Stimulated activated CD8-positive, alpha-beta memory T cell treated with anti-CD3 and anti-CD28 coated beads, Interleukin-7, amount 100 ng/mL, for 24 hours (primary cell): Measurements from ENCODE around the gene ZNF316.
"Not testable (repeated sequence)": the region's sequence is repeated elsewhere in the genome, so short reads cannot be mapped to it uniquely, and the experiment has no call there.

Experiments used
- DNase-seq: peaks from one replicate; pipeline ENCODE4 v3.0.0-alpha.2; 2020; ENCODE audit warnings: low read depth

ZNF316 gene

GRCh38 chr7:6621195-6622133, 15.7 kb upstream of the ZNF316 start:
- no peak for DNase-seq

- no peak for DNase-seq
Measured at GRCh38 chr7:6622134-6622710, 14.9 kb upstream of the ZNF316 start.

GRCh38 chr7:6623589-6624245, 13.4 kb upstream of the ZNF316 start:
- no peak for DNase-seq

- DNase-seq, result no peak
Measured at GRCh38 chr7:6624246-6624611, 12.9 kb upstream of the ZNF316 start.

- no peak for DNase-seq
Measured at GRCh38 chr7:6628045-6628444, 9.1 kb upstream of the ZNF316 start.

GRCh38 chr7:6630007-6630849, 6.9 kb upstream of the ZNF316 start:
- no peak for DNase-seq

GRCh38 chr7:6631605-6632004, 5.5 kb upstream of the ZNF316 start:
- DNase-seq, result no peak

GRCh38 chr7:6634021-6634420, 3.1 kb upstream of the ZNF316 start:
- DNase-seq, result no peak

- DNase-seq, result not testable (repeated sequence)
Measured at GRCh38 chr7:6634971-6635370, 2.1 kb upstream of the ZNF316 start.

- DNase-seq, result peak; percentile 33
Measured at GRCh38 chr7:6637544-6638229, 569 bp downstream of the ZNF316 start.

GRCh38 chr7:6639032-6639431, 1.9 kb downstream of the ZNF316 start:
- DNase-seq, result no peak

- no peak for DNase-seq
Measured at GRCh38 chr7:6639627-6640026, 2.5 kb downstream of the ZNF316 start.

GRCh38 chr7:6640246-6640721, 3.2 kb downstream of the ZNF316 start:
- DNase-seq, result no peak

GRCh38 chr7:6641305-6642035, 4.4 kb downstream of the ZNF316 start:
- DNase-seq, result no peak

GRCh38 chr7:6642239-6642839, 5.2 kb downstream of the ZNF316 start:
- no peak for DNase-seq

- DNase-seq, result no peak
Measured at GRCh38 chr7:6642861-6643640, 5.9 kb downstream of the ZNF316 start.

GRCh38 chr7:6643915-6644625, 7.0 kb downstream of the ZNF316 start:
- DNase-seq, result no peak

GRCh38 chr7:6644728-6645127, 7.6 kb downstream of the ZNF316 start:
- DNase-seq, result no peak

GRCh38 chr7:6646465-6646864, 9.3 kb downstream of the ZNF316 start:
- no peak for DNase-seq
